Gastrocnemius medialis (tissue), 4 donors: ENCODE results near the gene HAGH.

ENCODE experiments used
- CTCF ChIP-seq, 5 experiments: fragments of 450-650 bp in 3 of 5; fragments of 200-600 bp in 2 of 5; sonication (generic) in 2 of 5; IDR thresholded peaks in 4 of 5; conservative IDR thresholded peaks in 1 of 5; 1 replicate in 4 of 5; 2 replicates in 1 of 5; pipeline ENCODE4 v1.5.1; 2016 to 2019; ENCODE audit warnings: antibody characterized with exemption in 5 of 5, mild to moderate bottlenecking in 3 of 5, moderate library complexity in 3 of 5
- POLR2A ChIP-seq, 2 donors: fragments of 450-650 bp; IDR thresholded peaks; one replicate each; pipeline ENCODE4 v1.6.1; 2017; ENCODE audit warnings: antibody characterized with exemption in 2 of 2, mild to moderate bottlenecking in 2 of 2, moderate library complexity in 2 of 2

DNA sequence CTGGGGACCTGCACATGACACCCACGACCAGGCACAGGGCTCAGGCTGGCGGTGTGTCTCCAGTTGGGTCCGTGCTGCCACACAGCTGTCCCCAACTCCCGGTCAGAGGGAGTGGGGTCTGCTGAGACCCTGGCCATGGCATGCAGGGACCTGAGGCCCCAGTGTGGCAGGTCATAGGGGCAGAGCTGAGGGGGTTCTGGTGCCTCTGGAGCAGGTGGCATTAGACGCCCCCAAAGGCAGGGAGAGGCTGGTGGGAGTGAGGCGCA is 39.6 kb downstream of the HAGH start:
- no peak for TF ChIP-seq CTCF (IDR thresholded peaks at IDR 0.05 in 4 of 5, conservative IDR thresholded peaks at IDR 0.05 in 1 of 5)
- no peak for TF ChIP-seq POLR2A (IDR thresholded peaks at IDR 0.05)
